Measurements from ENCODE around the gene PSENEN. TPM values are rescaled to one million over a fixed set of nuclear protein-coding genes. Genes with fewer than 3 reads are reported as not detected.

PSENEN gene
- polyA plus RNA-seq, 1 experiment = 65.4 TPM

- CTCF ChIA-PET = no interaction called here
- TF ChIP-seq CTCF (IDR thresholded peaks at IDR 0.05; ENCODE audit: insufficient read depth, low read depth, low read length) = no peak
- peaks cover 56% of the 10 kb centered on the region for H3K36me3 ChIP-seq (ENCODE audit: control insufficient read depth, insufficient read depth, low read length)
- H3K27me3 ChIP-seq (ENCODE audit: control insufficient read depth, insufficient read depth, low read length) = no peaks in the 10 kb centered on the region
- no peak for DNase-seq (ENCODE audit: low read depth)
- no peak overlapping the region for H3K4me3 ChIP-seq (ENCODE audit: low read depth, low read length)
- POLR2A ChIA-PET = no interaction called here
These were observed 10.6 kb upstream of the PSENEN start for GRCh38 chr19:35734889-35735288.

GRCh38 chr19:35736913-35737886 is 8.3 kb upstream of the PSENEN start:
- Histone ChIP-seq H3K27me3 (ENCODE audit: control insufficient read depth, insufficient read depth, low read length) (no peaks in the 10 kb centered on the region), H3K36me3 (ENCODE audit: control insufficient read depth, insufficient read depth, low read length) (peaks cover 37% of the 10 kb centered on the region), H3K4me3 (ENCODE audit: low read depth, low read length) (no peak overlapping the region)
- ChIA-PET POLR2A (no interaction called here), CTCF (interaction anchor here (1.5 kb wide), 1 partner anchor 44 kb away, joined by 5 read pairs; no protein-coding TSS in a partner anchor)
- no peak for DNase-seq (ENCODE audit: low read depth)
- peak; percentile 22; the same call in 1 of the 2 replicates for TF ChIP-seq CTCF (IDR thresholded peaks at IDR 0.05; ENCODE audit: insufficient read depth, low read depth, low read length)

GRCh38 chr19:35738021-35738886 is 7.2 kb upstream of the PSENEN start:
- no peak for DNase-seq (ENCODE audit: low read depth)
- H3K36me3 ChIP-seq (ENCODE audit: control insufficient read depth, insufficient read depth, low read length) = peaks cover 35% of the 10 kb centered on the region
- H3K4me3 ChIP-seq (ENCODE audit: low read depth, low read length) = no peak overlapping the region
- H3K27me3 ChIP-seq (ENCODE audit: control insufficient read depth, insufficient read depth, low read length) = no peaks in the 10 kb centered on the region
- ChIA-PET CTCF (interaction anchor here (1.5 kb wide), 1 partner anchor 45 kb away, joined by 5 read pairs; no protein-coding TSS in a partner anchor), POLR2A (no interaction called here)
- TF ChIP-seq CTCF (IDR thresholded peaks at IDR 0.05; ENCODE audit: insufficient read depth, low read depth, low read length) = no peak

GRCh38 chr19:35738887-35739229 is 6.6 kb upstream of the PSENEN start:
- CTCF ChIA-PET = interaction anchor here (0.7 kb wide), 1 partner anchor 207 kb away, joined by 3 read pairs; no protein-coding TSS in a partner anchor
- peaks cover 34% of the 10 kb centered on the region for H3K36me3 ChIP-seq (ENCODE audit: control insufficient read depth, insufficient read depth, low read length)
- no peaks in the 10 kb centered on the region for H3K27me3 ChIP-seq (ENCODE audit: control insufficient read depth, insufficient read depth, low read length)
- no peak overlapping the region for H3K4me3 ChIP-seq (ENCODE audit: low read depth, low read length)
- no peak for TF ChIP-seq CTCF (IDR thresholded peaks at IDR 0.05; ENCODE audit: insufficient read depth, low read depth, low read length)
- POLR2A ChIA-PET = no interaction called here
- no peak for DNase-seq (ENCODE audit: low read depth)

Data from BJ (cell line).